Measurements from ENCODE around the gene MCUR1.
"Not testable (repeated sequence)": the region's sequence is repeated elsewhere in the genome, so short reads cannot be mapped to it uniquely, and the experiment has no call there.

MCUR1 gene

GRCh38 chr6:13846841-13847240, 32.5 kb upstream of the MCUR1 start:
- Histone ChIP-seq H3K9ac (ENCODE audit: low read length) (no peak overlapping the region), H3K27ac (ENCODE audit: low read depth, low read length) (no peak overlapping the region), H3K4me1 (ENCODE audit: control insufficient read depth, insufficient read depth, low read length) (peaks cover 6% of the 10 kb centered on the region), H3K4me3 (ENCODE audit: low read length) (no peak overlapping the region), H3K36me3 (ENCODE audit: control insufficient read depth, insufficient read depth, low read length) (no peaks in the 10 kb centered on the region), H3K27me3 (ENCODE audit: control insufficient read depth, insufficient read depth, low read length) (no peaks in the 10 kb centered on the region)

- no peaks in the 10 kb centered on the region for H3K36me3 ChIP-seq (ENCODE audit: control insufficient read depth, insufficient read depth, low read length)
- no peaks in the 10 kb centered on the region for H3K4me1 ChIP-seq (ENCODE audit: control insufficient read depth, insufficient read depth, low read length)
- no peak overlapping the region for H3K4me3 ChIP-seq (ENCODE audit: low read length)
- no peak overlapping the region for H3K27ac ChIP-seq (ENCODE audit: low read depth, low read length)
- H3K9ac ChIP-seq (ENCODE audit: low read length), result no peak overlapping the region
- H3K27me3 ChIP-seq (ENCODE audit: control insufficient read depth, insufficient read depth, low read length), result no peaks in the 10 kb centered on the region
These were observed 27.6 kb upstream of the MCUR1 start for GRCh38 chr6:13841936-13842335.

GRCh38 chr6:13838616-13839015, 24.3 kb upstream of the MCUR1 start:
- Histone ChIP-seq H3K27me3 (ENCODE audit: control insufficient read depth, insufficient read depth, low read length) (no peaks in the 10 kb centered on the region), H3K36me3 (ENCODE audit: control insufficient read depth, insufficient read depth, low read length) (no peaks in the 10 kb centered on the region), H3K27ac (ENCODE audit: low read depth, low read length) (no peak overlapping the region)

GRCh38 chr6:13836170-13836569, 21.8 kb upstream of the MCUR1 start:
- Histone ChIP-seq H3K4me1 (ENCODE audit: control insufficient read depth, insufficient read depth, low read length) (no peaks in the 10 kb centered on the region), H3K4me3 (ENCODE audit: low read length) (no peak overlapping the region), H3K27ac (ENCODE audit: low read depth, low read length) (no peak overlapping the region), H3K27me3 (ENCODE audit: control insufficient read depth, insufficient read depth, low read length) (no peaks in the 10 kb centered on the region), H3K36me3 (ENCODE audit: control insufficient read depth, insufficient read depth, low read length) (no peaks in the 10 kb centered on the region), H3K9ac (ENCODE audit: low read length) (no peak overlapping the region)

More at GRCh38 chr6:13838616-13839015, 24.3 kb upstream of the MCUR1 start:
- no peak overlapping the region for H3K4me3 ChIP-seq (ENCODE audit: low read length)
- no peaks in the 10 kb centered on the region for H3K4me1 ChIP-seq (ENCODE audit: control insufficient read depth, insufficient read depth, low read length)
- H3K9ac ChIP-seq (ENCODE audit: low read length), result no peak overlapping the region

GRCh38 chr6:13834790-13835189, 20.4 kb upstream of the MCUR1 start:
- Histone ChIP-seq H3K27me3 (ENCODE audit: control insufficient read depth, insufficient read depth, low read length) (no peaks in the 10 kb centered on the region), H3K9ac (ENCODE audit: low read length) (no peak overlapping the region), H3K4me3 (ENCODE audit: low read length) (no peak overlapping the region), H3K36me3 (ENCODE audit: control insufficient read depth, insufficient read depth, low read length) (no peaks in the 10 kb centered on the region), H3K27ac (ENCODE audit: low read depth, low read length) (no peak overlapping the region), H3K4me1 (ENCODE audit: control insufficient read depth, insufficient read depth, low read length) (no peaks in the 10 kb centered on the region)

- not testable (repeated sequence) for H3K27ac ChIP-seq (ENCODE audit: low read depth, low read length); H3K4me3 ChIP-seq (ENCODE audit: low read length); H3K27me3 ChIP-seq (ENCODE audit: control insufficient read depth, insufficient read depth, low read length); H3K4me1 ChIP-seq (ENCODE audit: control insufficient read depth, insufficient read depth, low read length); H3K9ac ChIP-seq (ENCODE audit: low read length); H3K36me3 ChIP-seq (ENCODE audit: control insufficient read depth, insufficient read depth, low read length)
These were observed 19.7 kb upstream of the MCUR1 start for GRCh38 chr6:13834018-13834417.

- Histone ChIP-seq H3K9ac (ENCODE audit: low read length) (no peak overlapping the region), H3K4me1 (ENCODE audit: control insufficient read depth, insufficient read depth, low read length) (no peaks in the 10 kb centered on the region), H3K27ac (ENCODE audit: low read depth, low read length) (no peak overlapping the region), H3K27me3 (ENCODE audit: control insufficient read depth, insufficient read depth, low read length) (no peaks in the 10 kb centered on the region), H3K4me3 (ENCODE audit: low read length) (no peak overlapping the region), H3K36me3 (ENCODE audit: control insufficient read depth, insufficient read depth, low read length) (no peaks in the 10 kb centered on the region)
These were observed 18.4 kb upstream of the MCUR1 start for GRCh38 chr6:13832778-13833177.

GRCh38 chr6:13831615-13832014, 17.3 kb upstream of the MCUR1 start:
- Histone ChIP-seq H3K9ac (ENCODE audit: low read length) (no peak overlapping the region), H3K27ac (ENCODE audit: low read depth, low read length) (no peak overlapping the region), H3K4me1 (ENCODE audit: control insufficient read depth, insufficient read depth, low read length) (no peaks in the 10 kb centered on the region), H3K4me3 (ENCODE audit: low read length) (no peak overlapping the region), H3K36me3 (ENCODE audit: control insufficient read depth, insufficient read depth, low read length) (no peaks in the 10 kb centered on the region), H3K27me3 (ENCODE audit: control insufficient read depth, insufficient read depth, low read length) (no peaks in the 10 kb centered on the region)

GRCh38 chr6:13830803-13831202, 16.4 kb upstream of the MCUR1 start:
- Histone ChIP-seq H3K4me1 (ENCODE audit: control insufficient read depth, insufficient read depth, low read length) (no peaks in the 10 kb centered on the region), H3K27ac (ENCODE audit: low read depth, low read length) (no peak overlapping the region)

GRCh38 chr6:13829419-13829818, 15.1 kb upstream of the MCUR1 start:
- not testable (repeated sequence) for H3K27me3 ChIP-seq (ENCODE audit: control insufficient read depth, insufficient read depth, low read length); H3K27ac ChIP-seq (ENCODE audit: low read depth, low read length); H3K9ac ChIP-seq (ENCODE audit: low read length); H3K36me3 ChIP-seq (ENCODE audit: control insufficient read depth, insufficient read depth, low read length); H3K4me1 ChIP-seq (ENCODE audit: control insufficient read depth, insufficient read depth, low read length); H3K4me3 ChIP-seq (ENCODE audit: low read length)

More at GRCh38 chr6:13830803-13831202, 16.4 kb upstream of the MCUR1 start:
- Histone ChIP-seq H3K4me3 (ENCODE audit: low read length) (no peak overlapping the region), H3K36me3 (ENCODE audit: control insufficient read depth, insufficient read depth, low read length) (no peaks in the 10 kb centered on the region), H3K27me3 (ENCODE audit: control insufficient read depth, insufficient read depth, low read length) (no peaks in the 10 kb centered on the region), H3K9ac (ENCODE audit: low read length) (no peak overlapping the region)

- not testable (repeated sequence) for H3K36me3 ChIP-seq (ENCODE audit: control insufficient read depth, insufficient read depth, low read length); H3K27ac ChIP-seq (ENCODE audit: low read depth, low read length); H3K4me1 ChIP-seq (ENCODE audit: control insufficient read depth, insufficient read depth, low read length); H3K9ac ChIP-seq (ENCODE audit: low read length); H3K4me3 ChIP-seq (ENCODE audit: low read length); H3K27me3 ChIP-seq (ENCODE audit: control insufficient read depth, insufficient read depth, low read length)
These were observed 14.4 kb upstream of the MCUR1 start for GRCh38 chr6:13828656-13829301.

- Histone ChIP-seq H3K36me3 (ENCODE audit: control insufficient read depth, insufficient read depth, low read length) (no peaks in the 10 kb centered on the region), H3K4me3 (ENCODE audit: low read length) (no peak overlapping the region), H3K4me1 (ENCODE audit: control insufficient read depth, insufficient read depth, low read length) (no peaks in the 10 kb centered on the region), H3K27ac (ENCODE audit: low read depth, low read length) (no peak overlapping the region), H3K27me3 (ENCODE audit: control insufficient read depth, insufficient read depth, low read length) (no peaks in the 10 kb centered on the region), H3K9ac (ENCODE audit: low read length) (no peak overlapping the region)
These were observed 12.7 kb upstream of the MCUR1 start for GRCh38 chr6:13827032-13827431.

- no peaks in the 10 kb centered on the region for H3K36me3 ChIP-seq (ENCODE audit: control insufficient read depth, insufficient read depth, low read length)
- H3K4me1 ChIP-seq (ENCODE audit: control insufficient read depth, insufficient read depth, low read length), result no peaks in the 10 kb centered on the region
- H3K4me3 ChIP-seq (ENCODE audit: low read length), result no peak overlapping the region
- H3K27ac ChIP-seq (ENCODE audit: low read depth, low read length), result no peak overlapping the region
- no peak overlapping the region for H3K9ac ChIP-seq (ENCODE audit: low read length)
- H3K27me3 ChIP-seq (ENCODE audit: control insufficient read depth, insufficient read depth, low read length), result no peaks in the 10 kb centered on the region
These were observed 11.5 kb upstream of the MCUR1 start for GRCh38 chr6:13825871-13826270.

All from rectal smooth muscle tissue (tissue), 1 donor.